NCI-H1417 treated with DMSO at 0.1 percent for 48 hours (cell line): ENCODE results near the gene DHH.
A peak's percentile ranks its signal among the peaks of the same experiment; 100 is the strongest.
"Not testable (repeated sequence)": the region's sequence is repeated elsewhere in the genome, so short reads cannot be mapped to it uniquely, and the experiment has no call there.

Experiments used
- DNase-seq: peaks from one replicate; lab custom pipeline; 2025; lab: John Stamatoyannopoulos, UW

Gene DHH

DNA sequence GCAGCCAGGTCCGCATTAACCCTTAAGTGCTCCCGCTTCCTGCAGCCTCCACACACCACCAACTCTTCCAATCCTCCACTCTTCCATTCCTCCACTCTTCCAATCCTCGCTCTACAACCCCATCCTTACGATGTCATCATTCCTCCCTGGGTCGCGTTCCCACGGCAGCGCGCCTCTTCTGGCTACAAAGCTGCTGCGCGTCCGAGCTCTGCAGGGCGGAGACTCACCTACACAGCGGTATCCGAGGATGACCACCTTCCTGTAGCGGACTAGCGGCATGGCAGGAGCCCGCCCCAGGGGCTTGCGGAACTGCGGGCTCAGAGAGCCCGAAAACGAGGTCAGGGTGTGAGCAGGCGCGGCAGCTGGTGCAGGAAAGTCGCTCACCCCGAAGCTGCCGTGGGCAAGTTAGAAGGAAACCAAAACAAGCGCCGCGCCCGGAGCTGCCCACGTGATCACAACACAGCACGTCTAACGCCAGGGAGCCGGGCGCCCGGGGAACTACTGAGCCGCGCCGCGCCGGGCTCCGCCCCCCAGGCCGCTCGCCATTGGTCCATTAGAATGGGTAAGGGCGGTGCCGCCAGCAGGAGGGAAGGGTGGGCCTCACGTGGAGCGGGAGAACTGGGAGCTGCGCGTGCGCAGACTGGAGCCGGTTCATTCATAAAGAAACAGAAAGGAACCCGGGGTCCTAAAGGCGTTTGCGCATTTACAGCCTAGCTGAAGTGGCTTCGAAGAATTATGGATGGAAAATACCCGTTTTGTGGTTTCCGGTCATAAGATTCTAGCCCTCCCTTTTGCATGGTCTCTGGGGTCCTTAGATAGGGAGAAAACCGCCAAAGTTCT, 24.9 kb downstream of the DHH start, which contains the start of gene RHEBL1:
Gene RHEBL1, minus strand, starts transcription at position 473 of the 840 bp plus-strand sequence. Its CDS starts 194 bp downstream, at position 279.
- DNase-seq, result peak; percentile 97

DNA sequence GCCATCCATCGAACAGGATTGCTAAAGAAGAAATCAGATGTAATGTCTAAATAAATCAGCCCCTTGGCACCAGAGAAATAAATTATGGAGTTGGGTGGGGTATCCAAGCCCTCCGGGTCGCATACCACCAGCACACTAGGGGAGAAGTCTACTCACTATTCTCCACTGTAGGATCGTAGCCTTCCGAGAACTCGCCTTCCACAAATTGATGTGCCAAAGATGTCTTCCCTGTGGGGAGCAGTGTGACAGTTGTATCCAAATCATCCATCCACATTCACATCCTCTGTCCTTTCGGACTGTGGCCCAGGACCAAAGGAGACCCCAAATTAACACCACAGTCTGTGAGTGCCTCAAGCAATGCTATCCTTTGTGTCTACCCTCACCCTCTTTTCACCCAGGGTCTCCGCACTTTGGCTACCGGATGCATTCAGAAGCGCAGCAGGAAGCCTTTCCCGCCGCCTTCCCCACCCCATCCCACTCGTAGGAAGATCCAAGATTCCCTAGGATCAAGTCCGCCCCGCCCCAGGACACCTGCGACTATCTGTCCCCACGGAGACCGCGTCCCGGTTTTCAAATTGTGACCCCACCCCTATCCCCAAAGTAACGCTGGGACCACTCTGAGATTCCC, 25.6 kb downstream of the DHH start:
- DNase-seq, result no peak

DNA sequence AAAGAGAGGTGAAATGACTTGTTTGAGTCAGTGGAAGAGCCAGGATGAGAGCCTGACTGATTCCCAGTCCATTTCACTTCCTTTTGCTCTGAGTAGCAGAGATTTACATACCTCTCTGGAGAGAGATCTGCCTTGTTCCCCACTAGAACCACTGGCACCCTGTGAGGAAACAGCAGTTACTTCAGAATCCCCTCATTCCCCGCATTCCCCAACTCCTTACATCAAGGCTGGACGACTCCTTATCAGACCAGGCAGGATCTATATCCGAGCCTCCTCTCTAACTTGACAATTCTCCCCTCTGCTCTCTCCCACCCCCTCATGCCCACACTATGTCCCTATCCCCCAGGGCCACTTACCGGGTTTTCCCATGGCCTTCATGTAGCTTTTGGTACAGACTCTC, 28.5 kb downstream of the DHH start:
- DNase-seq, result no peak

DNA sequence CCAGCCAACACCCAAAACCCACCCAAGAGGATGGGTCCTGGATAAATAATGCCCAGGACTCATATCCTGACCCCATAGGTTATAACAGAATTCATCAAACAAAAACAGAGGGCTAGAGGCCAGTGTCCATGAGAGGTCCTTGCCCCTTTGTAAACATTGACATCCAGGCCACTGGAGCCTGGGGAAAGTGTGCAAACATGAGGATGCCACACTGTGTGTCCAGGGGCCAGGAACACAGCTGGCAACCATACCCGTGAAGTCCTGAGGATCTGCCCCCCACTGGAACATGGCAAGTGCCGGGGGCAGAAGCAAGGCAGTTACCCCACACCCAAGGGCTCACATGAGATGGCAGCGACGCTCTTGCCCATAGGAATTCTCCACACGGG, 29.8 kb downstream of the DHH start:
- no peak for DNase-seq

DNA sequence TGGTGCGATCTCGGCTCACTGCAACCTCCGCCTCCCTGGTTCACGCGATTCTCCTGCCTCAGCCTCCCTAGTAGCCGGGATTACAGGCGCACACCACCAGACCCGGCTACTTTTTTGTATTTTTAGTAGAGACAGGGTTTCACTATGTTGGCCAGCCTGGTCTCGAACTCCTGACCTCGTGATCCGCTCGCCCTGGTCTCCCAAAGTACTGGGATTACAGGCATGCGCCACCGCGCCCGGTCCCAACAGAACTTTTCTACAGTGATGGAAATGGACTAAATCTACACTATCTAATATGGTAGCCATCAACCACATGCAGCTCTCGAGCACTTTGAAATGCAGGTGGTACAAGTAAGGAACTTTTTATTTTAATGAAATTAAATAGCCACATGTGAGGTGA, 32.7 kb downstream of the DHH start:
- DNase-seq, result not testable (repeated sequence)

DNA sequence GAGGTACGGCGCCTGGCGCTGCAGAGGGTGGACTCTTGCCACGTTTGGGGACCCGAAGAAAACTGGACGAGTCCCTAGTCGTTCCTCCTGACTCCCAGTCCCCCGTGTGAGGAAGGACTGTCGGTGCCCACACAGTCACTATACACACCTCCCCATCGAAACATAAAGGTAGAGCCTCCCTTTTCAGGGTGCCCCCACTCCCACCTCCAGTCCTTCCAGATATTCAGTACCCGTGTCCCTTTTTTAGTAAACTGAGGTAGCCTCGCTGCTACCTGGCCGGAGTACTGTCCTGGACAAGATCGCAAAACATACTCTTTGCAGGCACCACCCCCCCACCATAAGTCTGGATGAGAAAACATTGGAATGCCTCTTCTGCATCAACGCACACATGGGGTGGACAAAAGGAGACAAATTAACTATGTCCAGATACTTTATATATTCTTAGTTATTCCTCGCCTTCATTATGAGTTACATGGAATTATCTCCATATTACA, 33.4 kb downstream of the DHH start:
- no peak for DNase-seq

DNA sequence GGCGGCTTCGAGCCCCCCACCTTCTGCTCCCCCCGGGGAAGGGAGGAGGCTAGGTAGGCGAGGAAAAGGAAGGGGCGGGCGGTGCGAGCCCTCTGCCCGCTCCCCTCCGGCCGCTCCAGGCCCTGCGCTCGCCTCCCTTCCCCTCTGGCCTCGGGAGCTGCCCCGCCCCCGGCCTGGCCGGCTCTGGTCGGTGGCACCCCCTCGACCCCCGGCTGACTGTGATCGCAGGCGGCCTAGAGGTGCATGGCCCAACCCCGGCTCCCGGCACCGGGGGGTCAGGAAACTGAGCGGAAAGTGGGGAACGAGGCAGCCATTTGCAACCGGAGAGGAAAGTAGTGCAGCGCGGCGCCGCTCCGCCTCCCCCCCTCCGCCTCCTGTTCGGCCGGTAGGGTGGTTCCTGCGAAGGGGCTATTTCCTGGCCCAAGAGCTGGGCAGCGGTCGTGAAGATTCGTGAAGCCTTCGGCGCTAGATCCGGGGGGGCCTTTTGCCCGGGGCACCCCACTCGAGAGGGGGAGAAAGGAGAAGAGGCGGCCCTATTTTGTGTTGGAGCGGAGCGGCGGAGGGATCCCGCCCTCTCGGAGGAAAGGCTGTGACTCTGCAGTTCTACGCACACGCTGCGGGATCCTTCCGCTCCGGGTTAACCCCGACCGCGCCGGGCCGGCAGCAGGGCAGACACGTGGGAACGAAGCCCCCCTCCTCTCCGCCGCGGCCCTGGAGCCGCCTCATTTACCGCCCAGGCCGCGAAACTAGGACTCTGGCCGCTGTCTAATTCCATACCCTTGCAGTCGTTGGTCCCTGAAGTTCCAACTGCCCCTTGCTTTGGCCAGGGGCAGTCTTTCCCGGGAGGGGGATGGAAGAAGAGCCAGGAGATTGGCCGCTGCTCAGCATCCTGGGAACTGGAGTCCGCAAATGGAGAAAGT, 34.1 kb downstream of the DHH start, which contains the start of gene KMT2D:
Gene KMT2D, minus strand, starts transcription at position 558 of the 920 bp plus-strand sequence. CDS start 5,470 bp downstream, outside the sequence.
- peak; percentile 86 for DNase-seq

DNA sequence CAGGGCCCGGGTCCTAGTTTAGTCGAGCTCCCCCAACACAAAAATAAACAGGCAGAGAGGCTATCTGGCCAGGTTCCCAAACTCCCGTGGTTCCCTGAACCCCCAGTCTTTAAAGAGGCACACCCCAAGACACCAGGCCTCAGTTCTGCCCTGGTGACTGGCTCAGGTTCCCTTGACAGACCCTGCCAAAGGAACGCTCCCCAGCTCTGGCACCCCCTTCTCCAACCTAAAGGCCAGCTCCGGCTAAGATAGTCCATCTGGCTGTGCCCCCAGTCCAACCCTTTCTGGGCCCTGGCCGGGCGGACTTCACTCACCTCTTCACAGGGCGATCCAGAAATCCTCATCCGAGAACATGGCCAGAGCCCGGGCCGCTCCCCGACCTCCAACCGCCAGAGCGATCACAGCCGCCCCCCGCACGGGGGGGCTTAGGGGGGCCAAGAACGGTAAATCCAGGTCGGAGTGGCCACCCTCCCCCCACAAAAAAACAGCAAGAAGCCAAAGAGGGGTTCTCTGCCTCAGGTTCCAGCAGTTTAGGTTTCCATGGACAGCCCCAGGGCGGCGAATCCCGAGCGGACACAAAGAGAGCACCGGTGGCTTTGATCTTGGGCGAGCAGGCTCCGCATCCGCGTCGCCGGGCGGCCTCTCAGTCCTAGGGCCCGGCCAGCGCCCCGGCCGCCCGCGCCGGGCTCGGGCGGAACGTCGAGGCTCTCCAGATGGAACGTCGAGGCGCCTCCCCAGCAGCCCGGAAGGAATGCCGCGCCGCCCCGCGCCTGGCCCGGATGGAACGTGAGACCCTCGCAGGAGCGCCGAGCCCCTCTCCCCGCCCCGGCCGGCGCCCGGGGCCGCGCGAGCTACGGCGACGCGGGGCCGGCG, 35.1 kb downstream of the DHH start:
- DNase-seq, result no peak

DNA sequence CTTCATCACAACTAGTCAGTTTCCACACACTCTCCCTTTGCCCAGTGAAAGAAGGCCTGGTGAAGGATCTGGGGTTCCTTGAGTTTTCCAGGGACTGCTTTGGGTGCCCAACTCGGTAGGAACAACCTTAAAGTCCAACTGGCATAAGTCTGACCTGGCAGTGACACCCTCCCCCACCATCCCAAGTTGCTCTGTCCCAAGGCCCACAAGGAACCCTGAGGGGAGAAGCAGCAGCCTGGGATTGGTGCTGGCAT, 35.6 kb downstream of the DHH start:
- DNase-seq, result no peak

DNA sequence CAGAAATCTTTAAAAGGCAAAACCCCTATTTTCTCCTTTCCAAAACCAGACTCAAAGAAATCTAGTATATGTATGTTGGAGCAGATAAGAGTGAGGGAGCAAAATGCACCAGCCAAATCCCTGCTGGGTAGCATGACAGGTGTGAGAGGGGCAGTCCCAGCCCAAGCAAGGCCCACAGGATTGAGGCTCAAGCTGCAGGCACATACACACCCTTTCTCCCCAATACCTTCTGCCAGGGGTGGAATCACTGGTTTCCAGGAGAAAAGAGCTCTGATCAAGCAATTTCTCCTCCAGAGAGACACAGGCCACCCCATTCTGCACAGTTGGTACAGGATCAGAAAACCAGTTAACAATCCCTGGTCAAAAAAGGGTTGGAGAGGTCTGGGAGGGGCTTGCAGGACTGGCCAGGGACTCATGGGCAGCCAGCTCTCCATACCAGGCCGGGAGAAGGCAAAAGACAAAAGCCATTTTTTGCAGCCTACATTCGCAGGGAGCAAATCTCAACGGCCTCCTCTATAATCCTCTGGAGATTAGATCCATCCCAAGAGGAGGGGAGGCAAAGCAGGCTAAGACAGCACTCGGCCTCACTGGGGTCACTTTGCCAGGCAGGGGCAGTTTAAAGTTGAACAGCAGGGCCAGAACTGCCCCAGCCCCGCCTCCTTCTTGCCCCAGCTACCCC, 36.1 kb downstream of the DHH start:
- no peak for DNase-seq

DNA sequence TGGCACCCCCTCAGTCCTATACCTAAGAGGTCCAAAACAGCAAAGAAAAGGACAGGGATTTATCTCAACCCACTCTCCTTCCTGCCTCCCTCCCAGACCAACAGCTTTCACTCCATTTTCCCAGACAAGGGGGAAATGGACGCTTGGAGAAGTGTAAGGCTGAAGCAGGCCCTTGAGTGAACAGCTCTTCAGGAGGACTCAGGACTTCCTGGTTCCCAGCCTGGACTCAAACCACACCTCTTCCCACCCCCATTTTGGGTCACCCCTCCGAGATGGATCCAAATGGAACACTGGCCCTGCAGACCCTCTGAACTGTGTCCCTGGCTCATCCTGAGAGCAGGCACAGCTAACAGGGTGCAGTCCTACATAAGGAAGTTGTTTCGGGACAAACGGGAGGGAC, 36.7 kb downstream of the DHH start:
- no peak for DNase-seq

DNA sequence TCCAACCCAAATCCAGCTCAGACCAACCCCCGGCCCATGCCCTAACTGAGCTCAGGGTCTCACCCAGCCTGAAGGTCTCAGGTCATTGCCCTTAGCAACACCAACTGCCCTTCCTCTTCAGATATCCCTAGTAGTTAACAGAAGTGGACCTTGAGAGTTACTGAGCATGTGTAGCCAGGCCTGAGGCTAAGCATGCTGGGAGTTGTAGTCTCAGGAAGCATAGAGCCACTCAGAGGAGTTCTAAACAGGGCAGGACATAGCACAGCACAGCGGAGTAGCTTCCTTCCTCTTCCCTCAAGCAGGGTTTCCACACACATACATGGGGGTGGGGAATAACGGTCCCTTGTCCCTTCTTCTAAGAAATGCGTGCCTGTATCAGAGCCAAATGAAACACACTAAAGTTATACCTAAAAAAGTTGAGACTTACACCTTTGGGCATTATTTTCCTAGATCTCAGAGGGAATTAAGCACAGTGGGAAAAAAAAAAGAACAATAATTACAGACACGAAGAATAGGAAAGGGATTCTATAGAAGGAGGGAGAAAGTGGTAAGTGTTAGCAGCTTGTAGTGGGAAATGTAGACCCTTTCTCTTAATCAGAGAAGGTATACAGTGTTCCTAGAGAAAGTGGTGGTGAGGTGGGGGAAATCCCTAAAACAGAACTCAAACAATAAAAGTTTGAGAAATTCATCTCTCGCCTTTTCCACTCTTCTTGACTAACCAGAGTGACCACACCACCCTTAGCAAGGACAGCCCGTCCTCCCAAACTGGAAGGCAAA, 38.4 kb downstream of the DHH start:
- DNase-seq, result no peak

DNA sequence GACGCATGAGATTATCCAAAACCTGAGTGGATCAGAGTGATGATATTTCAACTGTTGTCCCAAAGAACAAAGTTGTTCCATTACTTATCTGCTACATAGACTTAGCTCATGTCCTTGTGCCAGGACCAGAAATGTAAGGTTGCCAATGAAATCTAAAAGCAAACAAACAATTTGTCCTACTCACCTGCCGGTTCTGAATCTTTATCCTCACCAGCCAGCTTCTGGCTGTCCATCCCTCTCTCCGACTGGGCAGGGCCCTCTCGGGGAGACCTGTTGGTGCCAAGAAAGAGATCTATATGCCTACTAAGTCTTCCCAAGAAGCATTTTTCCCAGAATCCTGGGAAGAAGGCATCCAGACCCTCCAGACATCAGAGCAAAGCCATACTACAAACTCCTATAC, 39.5 kb downstream of the DHH start:
- DNase-seq, result no peak

DNA sequence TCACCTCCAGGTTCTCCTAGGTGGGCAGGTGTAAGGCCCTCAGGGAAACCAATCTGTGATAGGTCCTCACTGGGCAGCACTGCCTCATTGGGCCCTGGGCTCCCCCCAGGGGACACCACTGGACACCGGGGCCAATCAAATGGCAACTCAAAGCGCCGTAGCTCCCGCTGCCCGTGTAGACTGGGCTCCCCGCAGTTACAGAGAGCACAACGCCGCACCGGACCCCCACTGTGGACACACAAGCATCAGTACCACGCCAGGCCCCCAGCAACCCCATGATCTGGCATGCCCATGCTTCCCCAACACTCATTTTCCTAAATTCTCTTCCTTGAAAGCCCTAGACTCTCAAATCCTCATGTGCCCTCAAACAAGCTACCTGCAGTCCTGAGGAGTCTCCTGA, 40.1 kb downstream of the DHH start:
- no peak for DNase-seq

DNA sequence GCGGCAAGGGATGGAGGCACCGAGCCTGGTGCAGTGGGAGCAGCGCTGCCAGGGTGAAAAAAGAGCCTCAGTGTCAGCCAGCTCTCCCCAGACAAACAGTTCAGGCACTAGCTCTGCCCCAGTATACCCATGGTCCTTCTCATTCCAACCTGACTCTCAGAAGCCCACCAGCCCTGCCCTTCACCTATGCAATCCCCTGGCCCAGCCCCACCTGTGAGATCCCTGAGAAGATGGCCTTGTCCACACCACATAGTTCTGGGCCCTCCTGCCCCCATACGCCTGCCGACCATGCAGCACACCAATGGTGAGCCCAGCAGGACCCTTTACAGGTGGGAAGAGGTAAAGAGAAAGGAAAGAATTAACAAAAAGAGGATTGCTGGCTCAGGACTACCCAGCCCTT, 40.5 kb downstream of the DHH start:
- DNase-seq, result no peak

DNA sequence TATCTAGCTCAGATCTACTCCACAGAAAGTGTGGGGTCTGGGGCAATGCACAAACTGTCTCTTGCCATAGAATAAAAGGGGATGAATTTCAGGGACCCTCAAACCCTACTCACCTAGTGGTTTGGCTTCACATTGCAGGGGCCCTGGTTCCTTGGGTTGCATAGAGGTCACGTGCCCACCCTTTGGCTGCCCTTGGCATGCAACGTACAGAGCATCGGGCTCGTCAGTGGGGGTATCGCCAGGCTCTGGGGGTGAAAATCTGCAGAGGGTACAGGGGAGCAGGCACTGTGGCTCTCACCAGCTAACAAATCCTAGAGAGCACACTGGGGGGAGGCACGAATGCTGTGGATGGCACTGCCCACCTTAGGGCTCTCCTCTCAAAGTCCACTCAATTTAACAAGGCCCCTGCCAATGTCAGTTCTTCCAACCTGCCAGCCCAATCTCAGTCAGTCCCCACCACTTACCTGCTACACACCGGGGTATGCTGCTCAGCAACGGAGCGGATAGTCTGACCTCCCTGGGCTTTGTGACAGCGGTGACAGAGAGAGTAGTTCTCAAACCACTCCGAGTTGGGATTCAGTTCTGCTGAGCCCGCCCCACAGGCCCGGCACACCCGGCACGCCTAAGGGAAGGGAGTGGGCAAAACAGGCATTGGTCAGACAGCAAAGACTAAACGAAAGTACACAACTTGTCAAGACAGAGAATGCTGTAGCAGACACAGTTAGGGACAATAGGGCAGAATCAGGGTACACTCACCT, 42.0 kb downstream of the DHH start:
- no peak for DNase-seq

DNA sequence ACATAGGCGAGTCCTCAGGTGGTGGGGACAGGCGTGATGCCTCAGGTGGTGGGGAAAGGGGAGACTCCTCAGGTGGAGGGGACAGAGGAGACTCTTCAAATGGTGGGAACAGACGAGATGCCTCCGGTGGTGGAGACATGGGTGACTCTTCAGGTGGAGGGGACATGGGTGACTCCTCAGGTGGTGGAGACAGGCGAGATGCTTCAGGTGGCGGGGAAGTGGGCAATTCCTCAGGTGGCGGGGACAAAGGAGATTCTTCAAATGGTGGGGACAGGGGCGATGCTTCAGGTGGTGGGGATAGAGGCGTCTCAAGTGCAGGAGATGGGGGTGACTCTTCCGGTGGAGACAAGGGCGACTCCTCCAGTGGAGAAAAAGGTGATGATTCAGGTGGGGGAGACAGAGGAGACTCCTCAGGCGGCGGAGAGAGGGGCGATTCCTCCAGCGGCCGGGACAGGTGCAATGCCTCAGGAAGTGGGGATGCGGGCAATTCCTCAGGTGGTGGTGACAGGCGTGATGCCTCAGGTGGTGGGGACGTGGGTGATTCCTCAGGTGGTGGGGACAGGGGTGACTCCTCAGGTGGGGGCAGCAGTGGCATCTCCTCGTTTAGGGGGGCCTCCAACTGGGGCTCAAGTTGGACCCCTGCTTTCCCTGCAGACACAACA, 42.7 kb downstream of the DHH start:
- no peak for DNase-seq

DNA sequence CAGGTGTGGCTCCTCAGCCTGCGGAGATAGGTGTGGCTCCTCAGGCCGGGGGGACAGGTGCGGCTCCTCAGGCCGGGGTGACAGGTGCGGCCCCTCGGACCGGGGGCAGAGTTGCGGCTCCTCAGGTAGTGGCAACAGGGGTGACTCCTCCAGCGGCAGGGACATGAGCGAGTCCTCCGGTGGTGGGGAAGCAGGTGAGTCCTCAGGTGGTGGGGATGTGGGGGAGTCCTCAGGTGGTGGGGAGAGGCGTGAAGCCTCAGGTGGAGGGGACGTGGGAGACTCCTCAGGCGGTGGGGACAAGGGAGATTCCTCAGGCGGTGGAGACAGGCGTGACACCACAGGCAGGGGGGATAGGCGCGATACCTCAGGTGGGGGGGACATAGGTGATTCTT, 43.2 kb downstream of the DHH start:
- no peak for DNase-seq
